ENCODE measurements around the gene BACE2.

DNA sequence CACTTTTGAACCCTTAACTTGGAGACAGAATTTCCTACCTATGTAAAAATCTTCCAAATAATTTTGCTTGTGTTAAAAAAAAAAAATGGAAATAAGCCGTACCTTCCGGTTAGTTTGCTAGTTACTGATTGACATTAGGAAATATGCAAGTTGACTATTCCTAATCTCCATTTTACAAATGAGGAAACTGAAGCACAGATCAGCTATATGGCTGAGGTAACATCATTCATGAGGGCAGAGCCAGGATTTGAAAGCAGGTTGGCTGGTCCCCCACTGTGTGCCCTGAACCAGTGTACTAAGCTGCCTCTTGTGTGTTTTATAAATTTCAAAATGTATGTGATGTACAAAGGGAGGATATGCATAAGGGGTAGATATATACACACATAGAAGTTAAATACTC, 29.6 kb downstream of the BACE2 start:
- TF ChIP-seq, protein P1, sequence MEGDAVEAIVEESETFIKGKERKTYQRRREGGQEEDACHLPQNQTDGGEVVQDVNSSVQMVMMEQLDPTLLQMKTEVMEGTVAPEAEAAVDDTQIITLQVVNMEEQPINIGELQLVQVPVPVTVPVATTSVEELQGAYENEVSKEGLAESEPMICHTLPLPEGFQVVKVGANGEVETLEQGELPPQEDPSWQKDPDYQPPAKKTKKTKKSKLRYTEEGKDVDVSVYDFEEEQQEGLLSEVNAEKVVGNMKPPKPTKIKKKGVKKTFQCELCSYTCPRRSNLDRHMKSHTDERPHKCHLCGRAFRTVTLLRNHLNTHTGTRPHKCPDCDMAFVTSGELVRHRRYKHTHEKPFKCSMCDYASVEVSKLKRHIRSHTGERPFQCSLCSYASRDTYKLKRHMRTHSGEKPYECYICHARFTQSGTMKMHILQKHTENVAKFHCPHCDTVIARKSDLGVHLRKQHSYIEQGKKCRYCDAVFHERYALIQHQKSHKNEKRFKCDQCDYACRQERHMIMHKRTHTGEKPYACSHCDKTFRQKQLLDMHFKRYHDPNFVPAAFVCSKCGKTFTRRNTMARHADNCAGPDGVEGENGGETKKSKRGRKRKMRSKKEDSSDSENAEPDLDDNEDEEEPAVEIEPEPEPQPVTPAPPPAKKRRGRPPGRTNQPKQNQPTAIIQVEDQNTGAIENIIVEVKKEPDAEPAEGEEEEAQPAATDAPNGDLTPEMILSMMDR (IDR thresholded peaks at IDR 0.05): no peak
- no peak for TF ChIP-seq POLR2A (IDR thresholded peaks at IDR 0.05)

All from thyroid gland (tissue), 4 donors.